Measurements from ENCODE around the gene PEAK1. TPM values are rescaled to one million over a fixed set of nuclear protein-coding genes. Genes with fewer than 3 reads are reported as not detected.

Gene PEAK1
- total RNA-seq, 4 donors from 2014 or later, result 78.3 to 112 (median 95.2) TPM

- 50 to 55% methylated on average over 4 of the region's 4 CpGs for WGBS, 2 donors
- peaks cover 0 to 23% (median 10%) of the 10 kb centered on the region in 4 donors for H3K9me3 ChIP-seq
- peaks cover 0 to 25% (median 0%) of the 10 kb centered on the region in 4 donors for H3K4me1 ChIP-seq
- H3K4me3 ChIP-seq, result no peak overlapping the region
- no peaks in the 10 kb centered on the region for H3K27me3 ChIP-seq
- peak overlapping the region in 3 of 4 donors; percentile 34 to 70 (median 59) for H3K27ac ChIP-seq
- peak in 1 of 2 donors; percentile 51 for TF ChIP-seq EP300 (IDR thresholded peaks at IDR 0.05)
- TF ChIP-seq CTCF (IDR thresholded peaks at IDR 0.05), result no peak
- DNase-seq (ENCODE audit: low spot score in 2 of 2), result no peak
- H3K36me3 ChIP-seq, result peaks cover 0 to 45% (median 0%) of the 10 kb centered on the region in 3 donors
These were observed 275.3 kb downstream of the PEAK1 start for GRCh38 chr15:77144492-77145070.

- peak overlapping the region in 3 of 4 donors; percentile 31 to 59 (median 34) for H3K27ac ChIP-seq
- 84 to 85% methylated on average over 2 of the region's 2 CpGs for WGBS, 2 donors
- H3K36me3 ChIP-seq, result peaks cover 0 to 50% (median 0%) of the 10 kb centered on the region in 3 donors
- peaks cover 0 to 25% (median 0%) of the 10 kb centered on the region in 4 donors for H3K4me1 ChIP-seq
- no peaks in the 10 kb centered on the region for H3K27me3 ChIP-seq
- no peak for DNase-seq (ENCODE audit: low spot score in 2 of 2)
- TF ChIP-seq EP300 (IDR thresholded peaks at IDR 0.05) (no peak), POLR2A (IDR thresholded peaks at IDR 0.05) (no peak), CTCF (IDR thresholded peaks at IDR 0.05) (no peak)
- no peak overlapping the region for H3K4me3 ChIP-seq
- H3K9me3 ChIP-seq, result peaks cover 0 to 23% (median 10%) of the 10 kb centered on the region in 4 donors
These were observed 275.9 kb downstream of the PEAK1 start for GRCh38 chr15:77144026-77144425.

- Histone ChIP-seq H3K9me3 (peaks cover 0 to 23% (median 10%) of the 10 kb centered on the region in 4 donors), H3K27me3 (no peaks in the 10 kb centered on the region), H3K4me3 (no peak overlapping the region), H3K4me1 (peaks cover 0 to 25% (median 0%) of the 10 kb centered on the region in 4 donors), H3K36me3 (peaks cover 0 to 53% (median 0%) of the 10 kb centered on the region in 3 donors), H3K27ac (peak overlapping the region in 3 of 4 donors; percentile 31 to 59 (median 34))
- TF ChIP-seq EP300 (IDR thresholded peaks at IDR 0.05) (no peak), POLR2A (IDR thresholded peaks at IDR 0.05) (no peak), CTCF (IDR thresholded peaks at IDR 0.05) (no peak)
- DNase-seq (ENCODE audit: low spot score in 2 of 2), result no peak
These were observed 276.3 kb downstream of the PEAK1 start for GRCh38 chr15:77143616-77144015.

- no peak for DNase-seq (ENCODE audit: low spot score in 2 of 2)
- WGBS, 2 donors, result 84 to 92% methylated on average over 7 of the region's 7 CpGs
- H3K4me1 ChIP-seq, result peaks cover 0 to 25% (median 0%) of the 10 kb centered on the region in 4 donors
- peaks cover 0 to 23% (median 10%) of the 10 kb centered on the region in 4 donors for H3K9me3 ChIP-seq
- H3K4me3 ChIP-seq, result no peak overlapping the region
- TF ChIP-seq CTCF (IDR thresholded peaks at IDR 0.05), result no peak
- no peak for TF ChIP-seq POLR2A (IDR thresholded peaks at IDR 0.05)
- no peak for TF ChIP-seq EP300 (IDR thresholded peaks at IDR 0.05)
- H3K36me3 ChIP-seq, result peaks cover 0 to 56% (median 0%) of the 10 kb centered on the region in 3 donors
- no peaks in the 10 kb centered on the region for H3K27me3 ChIP-seq
- H3K27ac ChIP-seq, result peak overlapping the region in 1 of 4 donors; percentile 59
These were observed 276.7 kb downstream of the PEAK1 start for GRCh38 chr15:77143191-77143590.

- Histone ChIP-seq H3K4me3 (no peak overlapping the region), H3K36me3 (peaks cover 0 to 77% (median 0%) of the 10 kb centered on the region in 3 donors), H3K4me1 (peaks cover 0 to 21% (median 0%) of the 10 kb centered on the region in 4 donors), H3K27ac (no peak overlapping the region), H3K27me3 (no peaks in the 10 kb centered on the region), H3K9me3 (peaks cover 0 to 23% (median 10%) of the 10 kb centered on the region in 4 donors)
- no peak for TF ChIP-seq CTCF (IDR thresholded peaks at IDR 0.05)
- TF ChIP-seq EP300 (IDR thresholded peaks at IDR 0.05), result no peak
- WGBS, 2 donors, result 91 to 95% methylated on average over 1 of the region's 1 CpG
- DNase-seq (ENCODE audit: low spot score in 2 of 2), result no peak
These were observed 279.7 kb downstream of the PEAK1 start for GRCh38 chr15:77140220-77140619.
